ENCODE data around the gene ITPR3. TPM values are rescaled to one million over a fixed set of nuclear protein-coding genes. Genes with fewer than 3 reads are reported as not detected.

ITPR3 gene
- total RNA-seq, 4 donors from 2014 or later = 76.8 to 101 (median 93.9) TPM

DNA sequence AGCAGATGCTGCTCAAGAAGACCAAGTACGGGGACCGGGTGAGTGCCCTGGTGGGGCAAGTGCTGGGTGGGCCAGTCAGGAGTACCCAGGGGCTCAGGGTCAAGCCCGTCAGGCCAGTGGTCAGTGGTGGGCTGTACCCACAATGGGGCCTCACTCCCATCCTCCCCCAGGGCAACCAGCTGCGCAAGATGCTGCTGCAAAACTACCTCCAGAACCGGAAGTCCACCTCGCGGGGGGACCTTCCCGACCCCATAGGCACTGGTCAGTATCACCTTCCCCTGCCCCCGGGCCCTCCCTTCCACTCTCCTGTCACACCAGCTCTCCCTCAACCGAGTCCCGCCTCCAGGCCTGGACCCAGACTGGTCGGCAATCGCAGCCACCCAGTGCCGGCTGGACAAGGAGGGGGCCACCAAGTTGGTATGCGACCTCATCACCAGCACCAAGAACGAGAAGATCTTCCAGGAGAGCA is 63.3 kb downstream of the ITPR3 start:
- Histone ChIP-seq H3K27me3 (no peaks in the 10 kb centered on the region), H3K9me3 (no peaks in the 10 kb centered on the region), H3K4me1 (peaks cover 0 to 21% (median 2%) of the 10 kb centered on the region in 4 donors), H3K4me3 (no peak overlapping the region), H3K36me3 (peaks cover 5 to 100% (median 50%) of the 10 kb centered on the region in 3 donors), H3K27ac (peak overlapping the region in 2 of 4 donors; percentile 69 to 80)
- no peak for DNase-seq (ENCODE audit: low spot score in 2 of 2)
- 88 to 89% methylated on average over 15 to 16 of the region's 16 CpGs for WGBS, 2 donors
- TF ChIP-seq, protein P1, sequence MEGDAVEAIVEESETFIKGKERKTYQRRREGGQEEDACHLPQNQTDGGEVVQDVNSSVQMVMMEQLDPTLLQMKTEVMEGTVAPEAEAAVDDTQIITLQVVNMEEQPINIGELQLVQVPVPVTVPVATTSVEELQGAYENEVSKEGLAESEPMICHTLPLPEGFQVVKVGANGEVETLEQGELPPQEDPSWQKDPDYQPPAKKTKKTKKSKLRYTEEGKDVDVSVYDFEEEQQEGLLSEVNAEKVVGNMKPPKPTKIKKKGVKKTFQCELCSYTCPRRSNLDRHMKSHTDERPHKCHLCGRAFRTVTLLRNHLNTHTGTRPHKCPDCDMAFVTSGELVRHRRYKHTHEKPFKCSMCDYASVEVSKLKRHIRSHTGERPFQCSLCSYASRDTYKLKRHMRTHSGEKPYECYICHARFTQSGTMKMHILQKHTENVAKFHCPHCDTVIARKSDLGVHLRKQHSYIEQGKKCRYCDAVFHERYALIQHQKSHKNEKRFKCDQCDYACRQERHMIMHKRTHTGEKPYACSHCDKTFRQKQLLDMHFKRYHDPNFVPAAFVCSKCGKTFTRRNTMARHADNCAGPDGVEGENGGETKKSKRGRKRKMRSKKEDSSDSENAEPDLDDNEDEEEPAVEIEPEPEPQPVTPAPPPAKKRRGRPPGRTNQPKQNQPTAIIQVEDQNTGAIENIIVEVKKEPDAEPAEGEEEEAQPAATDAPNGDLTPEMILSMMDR (IDR thresholded peaks at IDR 0.05) = no peak
- no peak for TF ChIP-seq EP300 (IDR thresholded peaks at IDR 0.05)
- TF ChIP-seq POLR2A (IDR thresholded peaks at IDR 0.05) = no peak

DNA sequence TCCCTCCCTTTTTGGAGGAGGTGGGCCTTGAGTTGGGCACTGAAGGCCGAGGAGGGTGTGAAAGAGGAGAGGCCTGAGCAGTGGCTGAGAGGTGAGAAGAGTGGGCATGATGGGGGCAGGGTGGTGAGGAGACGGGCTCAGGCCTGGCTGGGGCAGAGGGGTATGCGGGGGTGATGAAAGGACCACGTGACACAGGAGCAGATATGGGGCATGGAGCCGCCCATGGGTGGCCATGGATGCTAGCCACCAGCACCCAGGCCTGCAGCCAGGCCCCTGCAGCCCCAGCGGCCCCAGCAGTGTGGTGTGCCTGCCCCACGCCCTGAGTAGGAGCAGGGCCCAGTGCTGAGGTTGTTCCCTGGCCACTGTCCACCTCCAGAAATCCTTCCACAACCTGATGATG is 63.9 kb downstream of the ITPR3 start:
- DNase-seq (ENCODE audit: low spot score in 2 of 2) = no peak
- H3K27ac ChIP-seq = peak overlapping the region in 2 of 4 donors; percentile 69 to 80
- H3K36me3 ChIP-seq = peaks cover 5 to 100% (median 49%) of the 10 kb centered on the region in 3 donors
- no peak for TF ChIP-seq POLR2A (IDR thresholded peaks at IDR 0.05)
- TF ChIP-seq EP300 (IDR thresholded peaks at IDR 0.05) = no peak
- TF ChIP-seq, protein P1 (IDR thresholded peaks at IDR 0.05) = no peak
- no peaks in the 10 kb centered on the region for H3K27me3 ChIP-seq
- peaks cover 0 to 25% (median 2%) of the 10 kb centered on the region in 4 donors for H3K4me1 ChIP-seq
- 84 to 90% methylated on average over 5 to 7 of the region's 7 CpGs for WGBS, 2 donors
- H3K4me3 ChIP-seq = no peak overlapping the region
- H3K9me3 ChIP-seq = no peaks in the 10 kb centered on the region

DNA sequence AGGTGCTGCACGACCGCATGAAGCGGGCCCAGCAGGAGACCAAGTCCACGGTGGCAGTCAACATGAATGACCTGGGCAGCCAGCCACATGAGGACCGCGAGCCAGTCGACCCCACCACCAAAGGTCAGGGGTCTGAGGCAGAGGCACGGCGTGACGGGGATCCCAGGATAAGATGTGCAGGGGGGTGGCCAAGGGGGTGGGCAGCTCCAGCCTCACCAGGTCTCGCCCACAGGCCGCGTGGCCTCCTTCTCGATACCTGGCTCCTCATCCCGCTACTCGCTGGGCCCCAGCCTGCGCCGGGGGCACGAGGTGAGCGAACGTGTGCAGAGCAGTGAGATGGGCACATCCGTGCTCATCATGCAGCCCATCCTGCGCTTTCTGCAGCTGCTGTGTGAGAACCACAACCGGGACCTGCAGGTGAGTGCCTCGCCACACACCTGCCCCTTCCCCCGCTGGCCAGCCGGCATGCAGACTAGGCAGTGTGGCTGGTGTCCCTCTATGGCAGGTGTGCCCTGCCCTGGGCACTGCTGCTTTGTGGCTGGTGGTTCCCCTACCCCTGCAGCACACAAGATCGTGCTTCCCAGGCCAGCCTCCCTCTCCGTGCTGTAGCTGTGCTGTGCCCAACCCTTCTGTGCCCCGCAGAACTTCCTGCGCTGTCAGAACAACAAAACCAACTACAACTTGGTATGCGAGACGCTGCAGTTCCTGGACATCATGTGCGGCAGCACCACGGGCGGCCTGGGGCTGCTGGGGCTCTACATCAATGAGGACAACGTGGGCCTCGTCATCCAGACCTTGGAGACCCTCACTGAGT is 64.5 kb downstream of the ITPR3 start:
- no peak for TF ChIP-seq EP300 (IDR thresholded peaks at IDR 0.05)
- H3K9me3 ChIP-seq = no peaks in the 10 kb centered on the region
- H3K4me3 ChIP-seq = no peak overlapping the region
- H3K36me3 ChIP-seq = peaks cover 5 to 100% (median 43%) of the 10 kb centered on the region in 3 donors
- H3K4me1 ChIP-seq = peaks cover 0 to 30% (median 2%) of the 10 kb centered on the region in 4 donors
- no peaks in the 10 kb centered on the region for H3K27me3 ChIP-seq
- DNase-seq (ENCODE audit: low spot score in 2 of 2) = no peak
- H3K27ac ChIP-seq = peak overlapping the region in 1 of 4 donors; percentile 69
- 80 to 85% methylated on average over 29 to 37 of the region's 38 CpGs for WGBS, 2 donors

DNA sequence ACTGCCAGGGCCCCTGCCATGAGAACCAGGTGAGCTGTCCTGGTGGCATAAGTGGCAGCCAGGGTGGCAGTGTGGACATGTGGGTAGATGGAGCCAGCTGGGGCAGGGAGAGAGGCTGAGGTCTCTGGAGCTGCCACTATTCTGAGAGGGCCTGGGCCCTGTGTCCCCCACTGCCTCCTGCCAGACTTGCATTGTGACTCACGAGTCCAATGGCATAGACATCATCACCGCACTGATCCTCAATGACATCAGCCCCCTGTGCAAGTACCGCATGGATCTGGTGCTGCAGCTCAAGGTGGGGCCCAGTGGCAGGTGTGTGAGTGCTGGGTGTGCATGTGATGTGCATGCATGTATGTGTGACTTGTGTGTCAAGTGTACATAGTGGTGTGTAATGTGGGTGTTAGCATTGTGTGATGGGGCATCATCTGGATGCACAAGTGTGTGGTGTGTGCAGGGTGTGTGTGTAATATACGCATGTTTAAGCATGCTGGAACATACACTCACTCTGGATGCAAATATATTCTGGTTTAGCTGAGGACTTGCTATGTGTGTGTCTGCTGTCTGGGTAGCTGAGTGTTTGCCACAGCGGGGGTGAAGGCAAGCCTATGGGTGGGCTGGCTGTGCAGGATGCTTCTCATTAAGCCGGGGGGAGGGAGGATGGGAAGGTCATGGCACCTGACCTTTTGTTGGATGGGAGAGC is 65.3 kb downstream of the ITPR3 start:
- H3K4me3 ChIP-seq = no peak overlapping the region
- peaks cover 0 to 33% (median 2%) of the 10 kb centered on the region in 4 donors for H3K4me1 ChIP-seq
- H3K36me3 ChIP-seq = peaks cover 5 to 100% (median 43%) of the 10 kb centered on the region in 3 donors
- TF ChIP-seq, protein P1 (IDR thresholded peaks at IDR 0.05) = no peak
- TF ChIP-seq EP300 (IDR thresholded peaks at IDR 0.05) = no peak
- no peak for TF ChIP-seq POLR2A (IDR thresholded peaks at IDR 0.05)
- no peaks in the 10 kb centered on the region for H3K9me3 ChIP-seq
- no peak overlapping the region for H3K27ac ChIP-seq
- DNase-seq (ENCODE audit: low spot score in 2 of 2) = no peak
- H3K27me3 ChIP-seq = no peaks in the 10 kb centered on the region
- WGBS, 2 donors = 62% methylated on average over 5 to 6 of the region's 6 CpGs

DNA sequence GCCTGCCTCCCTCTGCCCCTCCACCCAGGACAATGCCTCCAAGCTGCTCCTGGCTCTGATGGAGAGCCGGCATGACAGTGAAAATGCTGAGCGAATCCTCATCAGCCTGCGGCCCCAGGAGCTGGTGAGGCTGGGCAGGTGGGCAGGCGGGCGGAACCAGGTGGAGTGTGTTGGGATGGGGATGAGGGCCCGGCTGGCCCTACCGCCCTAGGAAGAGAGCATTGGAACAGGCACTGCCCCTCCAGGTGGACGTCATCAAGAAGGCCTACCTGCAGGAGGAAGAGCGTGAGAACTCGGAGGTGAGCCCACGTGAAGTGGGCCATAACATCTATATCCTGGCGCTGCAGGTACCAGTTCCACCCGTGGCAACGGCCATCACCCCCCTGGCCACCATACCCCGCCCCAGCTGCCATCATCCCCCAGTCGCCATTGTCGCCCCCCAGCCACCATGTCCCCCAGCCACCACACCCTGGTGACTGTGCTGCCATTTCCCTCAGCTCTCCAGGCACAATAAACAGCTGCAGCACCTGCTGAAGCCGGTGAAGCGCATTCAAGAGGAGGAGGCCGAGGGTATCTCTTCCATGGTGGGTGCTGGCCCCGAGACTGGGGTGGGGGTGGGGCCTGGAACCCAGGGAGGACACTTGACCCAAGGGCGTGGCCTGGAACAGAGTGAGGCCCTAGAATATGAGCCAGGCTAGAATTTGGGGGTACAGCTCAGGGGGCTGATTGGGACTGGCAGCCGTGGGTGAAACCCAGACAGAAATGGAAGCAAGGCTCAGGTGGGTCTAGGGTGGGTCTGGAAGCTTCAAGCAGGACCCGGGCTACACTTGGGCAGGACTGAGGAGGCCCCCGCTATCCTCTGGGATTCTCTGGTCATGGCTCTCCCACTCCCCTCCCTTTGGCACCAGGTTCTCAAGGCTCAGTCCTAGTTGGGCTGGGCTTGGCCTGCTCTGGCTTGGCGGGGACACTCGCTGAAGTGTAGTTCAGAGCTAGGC is 66.2 kb downstream of the ITPR3 start:
- TF ChIP-seq POLR2A (IDR thresholded peaks at IDR 0.05) (no peak), EP300 (IDR thresholded peaks at IDR 0.05) (no peak)
- TF ChIP-seq, protein P1 (IDR thresholded peaks at IDR 0.05) = no peak
- Histone ChIP-seq H3K4me3 (no peak overlapping the region), H3K9me3 (no peaks in the 10 kb centered on the region), H3K36me3 (peaks cover 5 to 100% (median 42%) of the 10 kb centered on the region in 3 donors), H3K27me3 (no peaks in the 10 kb centered on the region), H3K27ac (peak overlapping the region in 1 of 4 donors; percentile 3), H3K4me1 (peaks cover 0 to 39% (median 6%) of the 10 kb centered on the region in 4 donors)
- WGBS, 2 donors = 84 to 86% methylated on average over 27 of the region's 27 CpGs
- no peak for DNase-seq (ENCODE audit: low spot score in 2 of 2)
